NCI-H460 (cell line): ENCODE measurements around the gene PDE4C. TPM values are rescaled to one million over a fixed set of nuclear protein-coding genes. Genes with fewer than 3 reads are reported as not detected.

Source experiments
- DNase-seq: peaks from one replicate; pipeline ENCODE4 v3.0.0-alpha.2; 2016; ENCODE audit warnings: low read depth; ENCODE audit errors: extremely low read depth
- total RNA-seq: library from RNA; depleted of rRNA; stranded (reverse); fragments of >200 nt; shearing (Covaris generic); gene quantifications from 2 replicates; pipeline ENCODE4 v1.2.3, GENCODE V29; 2014

Gene PDE4C
- total RNA-seq, 1 experiment from 2014 or later: 0.10 TPM

DNA sequence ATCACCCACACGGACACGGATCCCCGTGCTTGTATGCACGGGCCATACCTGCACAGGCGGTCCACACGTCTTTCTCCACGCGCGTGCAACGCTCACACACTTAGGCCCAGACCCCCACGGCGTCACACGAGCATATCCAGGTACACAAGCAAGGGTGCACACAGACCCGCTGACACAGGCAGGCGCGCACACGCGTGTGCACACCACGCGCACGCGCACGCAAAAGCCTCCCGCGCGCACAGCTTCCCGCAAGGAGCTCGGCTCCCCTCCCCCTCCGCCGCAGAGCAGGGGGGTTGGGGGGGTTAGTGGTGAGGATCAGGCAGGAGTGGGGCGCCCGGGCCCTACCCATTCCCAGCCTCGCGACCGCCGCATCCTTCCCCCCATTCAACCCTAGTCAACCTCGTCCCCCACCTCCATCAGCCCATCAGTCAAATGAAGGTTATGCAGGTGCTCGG is 22.8 kb downstream of the PDE4C start:
- DNase-seq: no peak

DNA sequence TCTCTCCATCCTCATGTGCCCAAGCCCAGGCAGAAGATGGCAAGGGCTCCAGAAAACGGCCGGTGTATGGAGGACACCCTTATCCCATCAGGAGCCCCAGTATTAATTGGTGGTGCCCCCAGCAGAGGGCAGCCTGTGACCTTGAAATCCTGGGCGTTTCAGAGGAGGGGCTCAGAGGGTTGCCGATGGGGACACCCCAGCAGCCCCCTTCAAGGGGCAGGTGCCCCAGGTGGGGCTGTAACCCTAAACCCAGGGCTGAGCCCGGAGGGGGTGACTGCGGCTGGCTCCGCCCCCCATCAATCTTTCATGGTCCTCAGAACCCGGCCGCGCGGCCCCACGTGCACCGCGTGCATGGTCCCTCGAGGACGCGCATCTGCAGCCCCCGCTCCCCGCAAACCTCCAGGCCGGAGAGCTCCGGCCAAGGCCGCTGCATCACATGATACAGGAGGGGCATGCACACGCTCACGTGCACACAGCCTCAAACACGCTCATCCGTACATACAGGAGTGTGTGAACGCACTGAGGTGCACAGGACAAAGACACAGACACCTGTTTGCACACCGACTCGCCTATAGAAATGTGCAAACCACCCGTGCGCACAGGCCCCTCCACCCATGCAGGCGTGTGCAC is 23.3 kb downstream of the PDE4C start:
- DNase-seq: no peak

DNA sequence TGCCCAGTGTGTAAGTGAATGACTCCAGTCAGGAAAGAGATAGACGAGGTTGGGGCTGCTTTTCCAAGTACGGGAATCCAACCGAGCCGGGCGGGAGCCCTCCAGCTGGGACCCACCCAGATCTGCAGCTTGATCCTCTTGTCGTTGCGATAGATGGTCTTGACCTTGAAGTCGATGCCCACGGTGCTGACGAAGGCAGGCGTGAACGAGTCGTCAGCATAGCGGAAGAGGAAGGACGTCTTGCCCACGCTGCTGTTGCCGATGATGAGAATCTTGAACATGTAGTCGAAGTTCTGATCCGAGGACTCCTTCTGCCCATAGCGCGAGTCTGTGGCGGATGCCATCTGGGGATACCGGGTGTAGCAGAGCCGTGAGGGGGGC is 23.9 kb downstream of the PDE4C start:
- DNase-seq: no peak

DNA sequence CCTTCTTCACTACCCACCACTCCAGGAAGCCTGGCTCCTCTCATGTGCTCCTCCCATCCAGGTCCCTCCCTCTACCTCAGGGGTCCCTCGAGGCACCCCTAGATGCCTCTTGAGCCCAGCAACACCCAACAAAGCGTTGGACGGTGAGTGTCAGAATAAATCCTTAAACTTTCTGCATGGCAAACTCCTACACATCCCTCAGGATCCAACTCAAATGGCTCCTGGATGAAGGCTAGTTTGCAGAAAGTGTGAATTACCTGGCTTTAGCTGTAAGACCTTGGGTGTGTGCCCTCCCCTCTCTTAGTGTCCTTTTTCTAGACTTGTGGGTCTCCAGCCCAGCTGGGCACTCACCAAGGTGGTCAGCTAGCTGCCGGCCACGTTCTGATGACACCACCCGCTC is 27.9 kb downstream of the PDE4C start:
- DNase-seq: no peak

DNA sequence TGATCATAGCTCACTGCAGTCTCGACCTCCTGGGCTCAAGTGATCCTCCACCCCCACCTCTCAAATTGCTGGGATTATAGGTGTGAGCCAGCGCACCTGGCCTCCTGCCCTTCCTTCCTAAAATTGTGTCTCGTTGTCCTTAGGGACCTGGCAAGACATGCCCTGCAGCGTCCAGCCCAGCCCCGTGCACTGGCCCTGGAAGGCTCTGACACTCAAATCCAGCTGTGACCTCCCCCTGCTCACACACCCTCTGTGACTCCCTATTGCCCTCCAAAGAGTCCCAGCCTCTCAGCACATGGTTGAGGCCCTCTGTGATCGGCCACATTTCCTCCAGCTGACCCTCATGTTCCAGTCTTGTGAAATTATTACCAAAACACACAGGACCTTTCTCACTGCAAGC is 28.3 kb downstream of the PDE4C start:
- no peak for DNase-seq

DNA sequence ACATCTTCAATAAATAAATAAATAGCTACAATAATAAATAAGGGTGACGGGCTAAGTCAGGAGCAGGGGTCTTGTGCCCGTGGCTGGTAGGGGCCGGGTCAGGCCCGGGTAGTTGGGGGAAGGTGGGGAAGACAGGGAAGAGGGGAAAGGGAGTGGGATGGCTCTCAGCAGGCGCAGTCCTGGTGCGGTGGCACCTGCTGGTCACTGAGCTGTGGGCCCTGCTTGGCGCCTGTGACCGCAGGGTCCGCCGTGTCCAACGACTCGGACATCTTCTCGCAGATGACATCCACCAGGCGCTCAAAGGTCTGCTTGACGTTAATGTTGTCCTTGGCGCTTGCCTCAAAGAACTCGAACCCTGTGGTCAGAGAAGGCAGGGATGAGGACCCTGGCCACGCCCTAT is 28.9 kb downstream of the PDE4C start:
- DNase-seq: no peak

DNA sequence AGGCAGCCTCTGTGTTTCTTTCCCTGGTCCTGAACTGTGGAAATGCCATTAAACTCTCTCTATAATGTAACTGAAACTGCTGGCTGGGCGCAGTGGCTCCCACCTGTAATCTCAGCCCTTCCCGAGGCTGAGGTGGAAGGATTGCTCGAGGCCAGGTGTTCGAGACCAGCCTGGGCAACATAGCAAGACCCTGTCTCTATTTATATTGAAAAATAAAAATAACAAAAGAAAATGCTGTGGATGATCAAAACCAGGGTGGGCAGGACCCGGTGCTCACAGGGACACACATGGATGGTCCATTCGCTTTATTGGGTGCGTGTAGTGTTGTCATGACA is 29.8 kb downstream of the PDE4C start:
- no peak for DNase-seq

DNA sequence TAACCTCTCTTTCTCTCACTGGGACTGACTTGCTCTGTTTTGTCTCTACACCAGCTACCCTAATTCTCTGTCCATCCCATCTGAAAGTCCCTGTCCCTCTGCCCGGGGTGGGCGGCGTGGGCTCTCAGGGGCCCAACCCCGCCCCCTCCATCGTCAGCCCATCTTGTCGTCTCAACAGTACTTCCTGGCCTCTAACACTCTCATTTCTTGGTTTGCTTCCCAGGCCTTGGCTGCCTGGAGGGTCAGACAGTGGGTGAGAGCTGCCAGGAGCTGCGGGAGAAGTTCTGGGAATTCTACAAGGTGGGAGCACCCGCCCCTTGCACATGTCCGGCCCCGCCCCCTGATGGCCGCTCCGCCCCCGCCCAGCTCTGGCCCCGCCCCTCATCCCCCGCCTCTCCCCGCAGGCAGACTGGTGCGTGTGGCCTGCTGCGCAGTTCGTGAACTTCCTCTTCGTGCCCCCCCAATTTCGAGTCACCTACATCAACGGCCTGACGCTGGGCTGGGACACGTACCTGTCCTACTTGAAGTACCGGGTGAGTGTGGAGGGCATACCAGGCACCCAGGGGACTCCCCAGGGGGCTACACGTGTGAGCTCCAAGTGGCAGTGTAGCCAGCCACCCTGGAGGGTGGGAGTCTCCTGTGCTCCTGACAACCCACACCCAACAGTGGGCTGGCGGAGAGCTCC is 31.5 kb downstream of the PDE4C start:
- no peak for DNase-seq

DNA sequence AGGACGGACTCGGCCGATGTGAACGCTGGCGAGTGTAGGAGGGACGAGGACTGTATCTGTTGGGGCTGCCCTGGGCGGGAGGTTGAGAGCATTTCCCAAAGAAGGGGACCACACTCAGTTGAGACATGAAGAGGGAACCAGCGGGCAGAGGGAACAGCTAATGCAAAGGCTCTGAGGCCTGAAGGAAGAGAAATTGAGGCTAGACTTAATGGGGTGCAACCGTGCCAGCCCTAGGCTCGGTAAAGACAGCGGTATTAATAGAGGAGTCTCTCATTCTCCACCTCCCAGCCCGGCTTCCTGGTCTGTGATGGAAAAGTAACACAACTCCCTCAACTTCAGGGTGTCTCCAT is 32.1 kb downstream of the PDE4C start:
- DNase-seq: no peak

DNA sequence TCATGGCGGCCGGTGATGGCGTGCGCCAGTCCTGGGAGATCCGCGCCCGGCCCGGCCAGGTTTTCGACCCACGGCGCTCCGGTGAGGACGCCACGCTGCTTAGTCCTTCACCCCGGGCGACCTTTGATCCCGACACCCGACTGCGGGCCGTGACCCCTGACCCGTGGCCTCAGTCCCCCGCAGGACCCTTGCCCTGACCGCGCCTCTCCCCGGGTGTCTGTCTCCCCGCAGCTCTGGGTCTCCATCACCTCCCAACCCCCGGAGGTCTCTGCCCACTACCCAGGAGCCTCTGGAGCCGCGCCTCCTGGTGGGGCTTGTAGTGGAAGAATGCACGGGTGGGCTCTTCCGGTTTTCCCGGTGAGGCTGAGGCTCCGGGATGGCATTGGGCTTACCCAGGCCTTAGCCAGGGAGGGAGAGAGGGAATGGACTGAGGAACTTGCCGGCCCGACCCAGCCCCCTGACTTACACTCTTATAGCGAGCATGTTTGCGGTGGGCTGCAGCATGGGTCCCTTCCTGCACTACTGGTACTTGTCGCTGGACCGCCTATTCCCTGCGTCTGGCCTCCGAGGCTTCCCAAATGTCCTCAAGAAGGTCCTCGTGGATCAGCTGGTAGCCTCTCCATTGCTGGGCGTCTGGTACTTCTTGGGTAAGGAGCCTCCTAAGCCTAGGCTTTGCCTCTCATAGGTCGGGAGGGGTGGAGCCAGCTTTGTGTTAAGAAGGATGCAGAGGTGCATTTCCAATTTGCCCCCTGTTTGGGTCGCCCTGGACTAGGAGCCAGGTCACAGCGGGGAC is 32.7 kb downstream of the PDE4C start:
- no peak for DNase-seq

DNA sequence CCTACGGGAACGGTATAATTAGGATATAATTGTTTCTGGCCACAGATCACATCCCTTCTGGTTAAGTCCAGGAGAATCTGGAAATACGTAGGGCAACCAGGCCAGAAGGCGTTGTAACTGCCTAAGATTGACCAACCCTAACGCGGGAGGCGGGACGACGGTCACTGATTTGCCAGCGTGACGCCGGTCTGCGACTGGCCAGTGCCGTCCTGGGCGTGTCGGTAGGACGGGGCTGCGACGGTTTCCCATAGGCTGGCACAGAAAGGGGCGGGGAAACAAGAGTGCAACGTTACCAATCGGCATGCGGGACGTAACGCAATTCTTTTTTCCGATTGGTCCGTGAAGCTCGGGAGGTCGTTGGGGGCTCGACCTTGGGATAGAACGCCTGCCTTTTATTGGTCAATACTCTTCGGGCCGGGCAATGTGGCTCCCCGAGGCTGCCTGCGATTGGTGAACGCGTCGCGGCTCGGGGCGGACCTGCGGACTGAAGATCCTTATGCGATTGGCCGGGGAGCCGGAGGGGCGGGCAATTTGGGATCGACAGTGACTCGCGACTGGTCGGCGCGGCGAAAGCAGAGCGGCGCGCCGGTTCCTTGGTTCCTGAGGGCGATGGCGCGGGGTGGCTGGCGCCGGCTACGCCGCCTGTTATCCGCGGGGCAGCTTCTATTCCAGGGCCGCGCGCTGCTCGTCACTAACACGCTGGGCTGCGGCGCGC is 33.4 kb downstream of the PDE4C start, which contains the start of gene MPV17L2:
MPV17L2 (plus strand) TSS at position 546 of the 715 bp plus-strand sequence; CDS start at position 610, 64 bp downstream.
- DNase-seq: peak; percentile 99

DNA sequence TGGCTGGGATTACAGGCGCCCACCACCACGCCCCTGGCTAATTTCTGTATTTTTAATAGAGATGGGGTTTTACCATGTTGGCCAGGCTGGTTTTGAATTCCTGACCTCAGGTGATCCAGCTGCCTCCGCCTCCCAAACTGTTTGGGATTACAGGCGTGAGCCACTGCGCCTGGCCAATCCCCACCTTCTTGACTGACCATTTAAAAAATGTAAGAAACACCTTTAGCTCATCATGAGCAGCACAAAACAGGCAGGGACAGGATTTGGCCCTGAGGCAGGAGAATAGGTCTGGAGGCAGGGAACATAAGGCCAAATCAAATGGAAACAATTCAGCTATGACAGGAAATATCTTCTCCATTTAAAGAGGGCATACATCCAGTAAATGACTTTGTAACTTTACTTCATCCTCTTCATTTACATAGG is 34.6 kb downstream of the PDE4C start:
- no peak for DNase-seq

DNA sequence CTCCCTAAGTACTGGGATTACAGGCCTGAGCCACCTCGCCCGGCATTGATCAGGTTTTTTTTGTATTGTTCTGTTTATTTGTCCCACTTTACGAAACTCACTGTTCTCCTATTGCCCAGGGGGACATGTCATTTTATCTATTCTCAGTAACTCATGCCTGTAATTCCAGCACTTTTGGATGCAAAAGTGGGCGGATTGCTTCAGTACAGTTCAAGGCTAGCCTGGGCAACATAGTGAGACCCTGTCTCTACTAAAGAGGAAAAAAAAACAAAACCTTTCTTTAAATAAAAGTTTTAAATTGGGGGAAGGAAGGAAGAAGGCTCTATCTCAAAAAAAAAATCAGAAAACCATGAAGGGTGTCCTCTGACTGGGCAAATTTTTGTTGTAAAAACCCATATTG is 36.0 kb downstream of the PDE4C start:
- no peak for DNase-seq

DNA sequence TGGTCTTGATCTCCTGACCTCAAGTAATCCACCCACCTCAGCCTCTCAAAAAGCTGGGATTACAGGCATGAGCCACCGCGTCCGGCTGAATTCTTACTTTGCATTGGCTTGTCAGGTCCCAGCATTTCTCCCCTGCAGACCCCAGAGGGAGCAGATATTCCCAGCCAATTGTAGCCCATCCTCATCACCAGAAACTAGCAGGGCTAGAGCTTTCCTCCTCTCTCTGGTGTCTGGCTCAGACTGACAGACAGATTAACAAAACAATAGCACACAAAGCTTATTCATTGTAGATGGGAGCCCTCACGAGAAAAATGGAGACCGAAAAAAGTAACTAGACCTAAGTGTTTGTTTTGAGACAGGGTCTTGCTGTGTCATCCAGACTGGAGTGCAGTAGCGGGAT is 40.7 kb downstream of the PDE4C start:
- no peak for DNase-seq

DNA sequence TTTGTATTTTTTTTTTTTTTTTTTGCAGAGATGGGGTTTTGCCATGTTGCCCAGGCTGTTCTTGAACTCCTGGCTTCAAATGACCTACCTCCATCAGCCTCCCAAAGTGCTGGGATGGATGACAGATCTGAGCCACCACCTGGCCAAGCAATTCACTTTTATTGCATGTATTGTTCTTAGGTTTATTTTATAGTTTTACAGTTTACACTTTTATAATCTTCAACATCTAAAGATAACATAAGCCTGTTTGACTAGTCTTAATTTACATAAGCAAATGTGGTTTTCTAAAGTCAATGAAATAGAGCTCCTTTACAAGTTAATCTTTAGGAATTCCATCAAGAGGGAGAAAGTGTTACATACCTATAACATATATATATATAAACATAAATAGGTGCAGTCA is 42.7 kb downstream of the PDE4C start:
- no peak for DNase-seq

DNA sequence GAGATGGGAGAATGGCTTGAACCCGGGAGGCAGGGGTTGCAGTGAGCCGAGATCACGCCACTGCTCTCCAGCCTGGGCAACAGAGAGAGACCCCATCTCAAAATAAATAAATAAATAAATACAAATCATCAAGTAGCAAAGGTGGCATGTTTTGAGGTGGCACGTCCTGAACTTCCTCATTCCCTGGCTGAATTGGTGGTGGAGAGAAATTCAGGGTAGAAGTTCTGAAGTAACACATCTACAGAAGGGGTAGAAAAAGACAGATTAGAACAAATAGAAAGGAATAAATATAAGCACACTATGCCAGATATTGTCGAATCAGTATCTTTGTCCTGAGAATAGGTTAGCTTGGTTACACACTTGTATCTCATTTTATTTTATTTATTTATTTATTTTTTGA is 46.3 kb downstream of the PDE4C start:
- no peak for DNase-seq

DNA sequence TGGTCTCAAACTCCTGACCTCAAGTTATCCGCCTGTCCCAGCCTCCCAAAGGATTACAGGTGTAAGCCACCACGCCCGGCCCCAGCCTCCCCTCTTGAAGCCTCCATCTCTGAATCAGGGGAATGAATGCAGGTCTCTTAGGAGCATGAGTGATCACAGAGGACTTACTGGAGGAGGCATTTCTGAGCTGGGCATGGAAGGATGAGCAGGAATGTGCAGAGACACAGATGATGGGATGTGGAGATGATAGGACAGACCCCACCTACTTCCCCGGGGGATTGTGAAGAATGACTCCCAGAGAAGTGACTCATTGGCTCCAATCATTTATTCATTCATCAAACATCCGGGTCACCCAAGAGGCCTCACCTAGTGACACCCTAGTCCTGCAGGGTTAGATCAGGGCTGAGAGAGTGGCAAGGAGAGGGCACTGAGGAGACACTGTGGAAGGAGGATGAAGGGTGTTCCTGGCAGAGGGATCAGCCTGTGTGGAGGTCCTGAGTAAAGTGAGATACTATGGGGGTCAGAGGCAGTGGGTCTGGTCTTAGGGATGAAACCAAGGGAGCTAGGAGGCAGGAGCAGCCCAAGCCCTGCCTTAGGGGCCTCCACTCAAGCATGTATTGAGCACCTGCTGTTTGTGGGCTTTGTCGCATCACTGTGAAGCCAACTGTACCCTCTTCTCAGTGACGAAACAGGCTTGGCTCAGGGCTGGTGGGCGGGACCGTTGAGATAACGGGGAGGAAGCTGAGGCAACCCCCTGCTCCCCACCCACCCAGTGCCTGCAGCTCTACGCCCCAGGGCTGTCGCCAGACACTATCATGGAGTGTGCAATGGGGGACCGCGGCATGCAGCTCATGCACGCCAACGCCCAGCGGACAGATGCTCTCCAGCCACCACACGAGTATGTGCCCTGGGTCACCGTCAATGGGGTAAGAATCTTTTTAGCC is 49.6 kb downstream of the PDE4C start:
- no peak for DNase-seq

DNA sequence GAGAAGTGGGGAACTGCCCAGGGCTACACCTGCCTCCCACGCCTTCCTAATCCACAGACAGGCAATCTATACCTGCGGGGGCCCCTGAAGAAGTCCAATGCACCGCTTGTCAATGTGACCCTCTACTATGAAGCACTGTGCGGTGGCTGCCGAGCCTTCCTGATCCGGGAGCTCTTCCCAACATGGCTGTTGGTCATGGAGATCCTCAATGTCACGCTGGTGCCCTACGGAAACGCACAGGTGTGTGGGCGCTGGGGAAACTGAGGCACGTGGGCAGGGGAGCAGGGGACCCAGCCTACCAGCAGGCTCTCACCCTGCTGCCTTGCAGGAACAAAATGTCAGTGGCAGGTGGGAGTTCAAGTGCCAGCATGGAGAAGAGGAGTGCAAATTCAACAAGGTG is 51.3 kb downstream of the PDE4C start:
- DNase-seq: no peak
